Muscle of leg (tissue), 11 donors: ENCODE data around the gene CAMK2D. TPM values are rescaled to one million over a fixed set of nuclear protein-coding genes. Genes with fewer than 3 reads are reported as not detected.

ENCODE experiments used
- DNase-seq: peaks from one replicate; pipeline ENCODE4 v3.0.0; 2013
- H3K27ac ChIP-seq: one replicate; pipeline ENCODE4 v1.5.1; 2013; ENCODE audit warnings: mild to moderate bottlenecking, low read length, control low read depth
- H3K27me3 ChIP-seq: one replicate; pipeline ENCODE4 v1.6.1; 2013; ENCODE audit warnings: low read length; ENCODE audit not compliant: control insufficient read depth, insufficient read depth
- H3K36me3 ChIP-seq: one replicate; pipeline ENCODE4 v1.6.1; 2013; ENCODE audit warnings: low read length; ENCODE audit not compliant: control insufficient read depth, insufficient read depth
- H3K4me1 ChIP-seq: one replicate; pipeline ENCODE4 v1.6.1; 2013; ENCODE audit warnings: low read length; ENCODE audit not compliant: control insufficient read depth, insufficient read depth
- H3K4me3 ChIP-seq: one replicate; pipeline ENCODE4 v1.5.1; 2013; ENCODE audit warnings: low read length, control low read depth
- H3K9me3 ChIP-seq: replicated peaks from 2 replicates; pipeline ENCODE4 v1.6.1; 2013; ENCODE audit warnings: low read depth, low read length; ENCODE audit not compliant: control insufficient read depth
- whole genome bisulfite sequencing: methylation state at CpG from one replicate; pipeline ENCODE4 v1.1.5; 2013; ENCODE audit warnings: missing lambda C conversion rate; ENCODE audit not compliant: insufficient coverage; 5-methylcytosine and 5-hydroxymethylcytosine counted together
- polyA plus RNA-seq, 8 donors: library from polyadenylated mRNA; unstranded; fragments of 120-200 nt; gene quantifications; one replicate each; pipeline versions ENCODE4 v1.2.1 to v1.2.3, GENCODE V29; 2013; ENCODE audit warnings: inconsistent platforms in 1 of 8, low replicate concordance in 1 of 8; ENCODE audit not compliant: insufficient read length in 8 of 8, insufficient read depth in 1 of 8
- total RNA-seq: library from RNA; stranded (reverse); fragments of 120-200 nt; gene quantifications from one replicate; pipeline ENCODE4 v1.2.4, GENCODE V29; 2013

CAMK2D gene
- total and polyA plus RNA-seq, 9 donors = 115 to 183 (median 150) TPM

- DNase-seq = peak; percentile 48
- Histone ChIP-seq H3K4me1 (peaks cover 9% of the 10 kb centered on the region), H3K27ac (peak overlapping the region; percentile 73), H3K9me3 (no peaks in the 10 kb centered on the region), H3K36me3 (no peaks in the 10 kb centered on the region), H3K27me3 (no peaks in the 10 kb centered on the region), H3K4me3 (no peak overlapping the region)
- WGBS = 80% methylated on average over 2 of the region's 4 CpGs
Measured at GRCh38 chr4:113584407-113585150, 177.0 kb downstream of the CAMK2D start.

- no peaks in the 10 kb centered on the region for H3K36me3 ChIP-seq
- no peaks in the 10 kb centered on the region for H3K9me3 ChIP-seq
- H3K4me1 ChIP-seq = peaks cover 9% of the 10 kb centered on the region
- WGBS = 86% methylated on average over 1 of the region's 4 CpGs
- no peak overlapping the region for H3K4me3 ChIP-seq
- no peaks in the 10 kb centered on the region for H3K27me3 ChIP-seq
- peak overlapping the region; percentile 4 for H3K27ac ChIP-seq
- peak; percentile 57 for DNase-seq
Measured at GRCh38 chr4:113582737-113583136, 178.8 kb downstream of the CAMK2D start.

GRCh38 chr4:113579360-113579759 is 182.2 kb downstream of the CAMK2D start:
- Histone ChIP-seq H3K4me3 (no peak overlapping the region), H3K36me3 (no peaks in the 10 kb centered on the region), H3K27me3 (no peaks in the 10 kb centered on the region), H3K27ac (no peak overlapping the region), H3K4me1 (peaks cover 5% of the 10 kb centered on the region), H3K9me3 (no peaks in the 10 kb centered on the region)
- WGBS = no CpG with 5 or more reads among the region's 1 CpG
- no peak for DNase-seq

GRCh38 chr4:113576947-113577678 is 184.4 kb downstream of the CAMK2D start:
- Histone ChIP-seq H3K36me3 (no peaks in the 10 kb centered on the region), H3K27me3 (no peaks in the 10 kb centered on the region), H3K4me3 (no peak overlapping the region), H3K27ac (no peak overlapping the region), H3K9me3 (no peaks in the 10 kb centered on the region), H3K4me1 (no peaks in the 10 kb centered on the region)
- WGBS = no CpG with 5 or more reads among the region's 5 CpGs
- no peak for DNase-seq

- Histone ChIP-seq H3K9me3 (no peaks in the 10 kb centered on the region), H3K4me3 (no peak overlapping the region), H3K4me1 (no peaks in the 10 kb centered on the region), H3K27ac (no peak overlapping the region), H3K27me3 (no peaks in the 10 kb centered on the region), H3K36me3 (no peaks in the 10 kb centered on the region)
- DNase-seq = peak; percentile 39
- WGBS = no CpG with 5 or more reads among the region's 2 CpGs
Measured at GRCh38 chr4:113575401-113575800, 186.1 kb downstream of the CAMK2D start.

GRCh38 chr4:113574636-113575103 is 186.9 kb downstream of the CAMK2D start:
- H3K9me3 ChIP-seq = no peaks in the 10 kb centered on the region
- no peaks in the 10 kb centered on the region for H3K36me3 ChIP-seq
- WGBS = no CpG with 5 or more reads among the region's 1 CpG
- no peaks in the 10 kb centered on the region for H3K27me3 ChIP-seq
- DNase-seq = peak; percentile 92
- no peak overlapping the region for H3K4me3 ChIP-seq
- no peaks in the 10 kb centered on the region for H3K4me1 ChIP-seq
- H3K27ac ChIP-seq = peak overlapping the region; percentile 66

- no peaks in the 10 kb centered on the region for H3K4me1 ChIP-seq
- no peaks in the 10 kb centered on the region for H3K9me3 ChIP-seq
- DNase-seq = no peak
- no peaks in the 10 kb centered on the region for H3K27me3 ChIP-seq
- H3K4me3 ChIP-seq = no peak overlapping the region
- no CpG with 5 or more reads among the region's 3 CpGs for WGBS
- H3K36me3 ChIP-seq = no peaks in the 10 kb centered on the region
- no peak overlapping the region for H3K27ac ChIP-seq
Measured at GRCh38 chr4:113572620-113573019, 188.9 kb downstream of the CAMK2D start.

- H3K4me1 ChIP-seq = no peaks in the 10 kb centered on the region
- no peaks in the 10 kb centered on the region for H3K36me3 ChIP-seq
- H3K27ac ChIP-seq = no peak overlapping the region
- H3K4me3 ChIP-seq = no peak overlapping the region
- no peaks in the 10 kb centered on the region for H3K27me3 ChIP-seq
- WGBS = 100% methylated on average over 2 of the region's 3 CpGs
- no peaks in the 10 kb centered on the region for H3K9me3 ChIP-seq
- no peak for DNase-seq
Measured at GRCh38 chr4:113566015-113566795, 195.3 kb downstream of the CAMK2D start.

GRCh38 chr4:113565702-113566012 is 195.9 kb downstream of the CAMK2D start:
- H3K4me1 ChIP-seq = no peaks in the 10 kb centered on the region
- no peak overlapping the region for H3K27ac ChIP-seq
- H3K4me3 ChIP-seq = no peak overlapping the region
- no peaks in the 10 kb centered on the region for H3K36me3 ChIP-seq
- no peak for DNase-seq
- no peaks in the 10 kb centered on the region for H3K27me3 ChIP-seq
- no peaks in the 10 kb centered on the region for H3K9me3 ChIP-seq

- H3K4me1 ChIP-seq = no peaks in the 10 kb centered on the region
Measured at GRCh38 chr4:113564493-113564892, 197.0 kb downstream of the CAMK2D start.

More at GRCh38 chr4:113564493-113564892, 197.0 kb downstream of the CAMK2D start:
- no peak for DNase-seq
- Histone ChIP-seq H3K27me3 (no peaks in the 10 kb centered on the region), H3K9me3 (no peaks in the 10 kb centered on the region), H3K4me3 (no peak overlapping the region), H3K36me3 (peaks cover 2% of the 10 kb centered on the region), H3K27ac (no peak overlapping the region)
- WGBS = no CpG with 5 or more reads among the region's 3 CpGs
